Mucosa of rectum (tissue), 2 donors: ENCODE data around the gene CEACAM21.

Source experiments
- H3K27ac ChIP-seq, 2 donors: one replicate each; pipeline ENCODE4 v1.7.0; 2013; ENCODE audit warnings: inconsistent platforms in 2 of 2, low read depth in 2 of 2, low read length in 2 of 2
- H3K27me3 ChIP-seq, 2 donors: one replicate each; pipeline ENCODE4 v1.7.0; 2013; ENCODE audit warnings: low read length in 2 of 2; ENCODE audit not compliant: control insufficient read depth in 2 of 2, insufficient read depth in 2 of 2
- H3K36me3 ChIP-seq, 2 donors: one replicate each; pipeline ENCODE4 v1.7.0; 2013; ENCODE audit warnings: low read length in 2 of 2; ENCODE audit not compliant: control insufficient read depth in 2 of 2, insufficient read depth in 2 of 2
- H3K4me1 ChIP-seq, 2 donors: one replicate each; pipeline ENCODE4 v1.7.0; 2013; ENCODE audit warnings: low read length in 2 of 2, mild to moderate bottlenecking in 1 of 2; ENCODE audit not compliant: control insufficient read depth in 2 of 2, insufficient read depth in 2 of 2
- H3K4me3 ChIP-seq, 2 donors: one replicate each; pipeline ENCODE4 v1.7.0; 2013; ENCODE audit warnings: low read length in 2 of 2
- H3K9ac ChIP-seq, 2 donors: one replicate each; pipeline ENCODE4 v1.7.0; 2013; ENCODE audit warnings: low read length in 2 of 2, low read depth in 1 of 2, mild to moderate bottlenecking in 1 of 2
- H3K9me3 ChIP-seq, 2 donors: one replicate each; pipeline ENCODE4 v1.7.0; 2013; ENCODE audit warnings: low read length in 2 of 2; ENCODE audit not compliant: control insufficient read depth in 2 of 2
- donor health status: healthy.
- donor health status: Normal muscosa, but diverticular disease.

CEACAM21 gene

GRCh38 chr19:41595258-41595889 is 19.4 kb downstream of the CEACAM21 start:
- no peak overlapping the region for H3K4me3 ChIP-seq

GRCh38 chr19:41595890-41596280 is 19.9 kb downstream of the CEACAM21 start:
- H3K9ac ChIP-seq = no peak overlapping the region
- no peak overlapping the region for H3K27ac ChIP-seq
- peaks cover 6 to 9% of the 10 kb centered on the region in 2 donors for H3K27me3 ChIP-seq
- no peak overlapping the region for H3K4me3 ChIP-seq
- H3K36me3 ChIP-seq = no peaks in the 10 kb centered on the region
- peaks cover 0 to 2% of the 10 kb centered on the region in 2 donors for H3K4me1 ChIP-seq
- no peaks in the 10 kb centered on the region for H3K9me3 ChIP-seq

More at GRCh38 chr19:41595258-41595889, 19.4 kb downstream of the CEACAM21 start:
- peaks cover 3 to 9% of the 10 kb centered on the region in 2 donors for H3K27me3 ChIP-seq
- H3K9ac ChIP-seq = no peak overlapping the region
- no peak overlapping the region for H3K27ac ChIP-seq
- no peaks in the 10 kb centered on the region for H3K9me3 ChIP-seq
- peaks cover 0 to 2% of the 10 kb centered on the region in 2 donors for H3K4me1 ChIP-seq
- H3K36me3 ChIP-seq = no peaks in the 10 kb centered on the region

DNA sequence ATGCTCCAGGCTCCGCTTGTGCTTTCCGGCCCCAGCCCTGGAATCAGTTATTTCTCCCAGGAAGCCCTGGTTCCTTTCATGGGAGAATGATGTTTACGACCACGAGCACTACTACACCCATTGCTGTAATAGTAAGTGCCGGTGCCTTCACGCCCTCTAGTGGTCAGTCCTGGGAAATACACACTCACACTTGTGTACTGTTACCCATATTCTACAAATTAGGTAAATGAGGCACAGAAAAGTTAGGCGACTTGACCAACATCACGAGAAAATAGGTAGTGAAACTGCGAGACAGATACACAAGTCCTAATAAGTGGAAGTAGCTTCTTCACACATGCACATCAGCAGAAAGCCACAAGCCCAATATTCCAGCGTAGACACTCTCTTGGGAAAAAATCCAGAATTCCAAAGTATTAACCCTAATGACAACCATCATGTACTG is 21.7 kb downstream of the CEACAM21 start:
- Histone ChIP-seq H3K36me3 (no peaks in the 10 kb centered on the region), H3K4me3 (no peak overlapping the region), H3K27me3 (peaks cover 9% of the 10 kb centered on the region in 2 donors)

DNA sequence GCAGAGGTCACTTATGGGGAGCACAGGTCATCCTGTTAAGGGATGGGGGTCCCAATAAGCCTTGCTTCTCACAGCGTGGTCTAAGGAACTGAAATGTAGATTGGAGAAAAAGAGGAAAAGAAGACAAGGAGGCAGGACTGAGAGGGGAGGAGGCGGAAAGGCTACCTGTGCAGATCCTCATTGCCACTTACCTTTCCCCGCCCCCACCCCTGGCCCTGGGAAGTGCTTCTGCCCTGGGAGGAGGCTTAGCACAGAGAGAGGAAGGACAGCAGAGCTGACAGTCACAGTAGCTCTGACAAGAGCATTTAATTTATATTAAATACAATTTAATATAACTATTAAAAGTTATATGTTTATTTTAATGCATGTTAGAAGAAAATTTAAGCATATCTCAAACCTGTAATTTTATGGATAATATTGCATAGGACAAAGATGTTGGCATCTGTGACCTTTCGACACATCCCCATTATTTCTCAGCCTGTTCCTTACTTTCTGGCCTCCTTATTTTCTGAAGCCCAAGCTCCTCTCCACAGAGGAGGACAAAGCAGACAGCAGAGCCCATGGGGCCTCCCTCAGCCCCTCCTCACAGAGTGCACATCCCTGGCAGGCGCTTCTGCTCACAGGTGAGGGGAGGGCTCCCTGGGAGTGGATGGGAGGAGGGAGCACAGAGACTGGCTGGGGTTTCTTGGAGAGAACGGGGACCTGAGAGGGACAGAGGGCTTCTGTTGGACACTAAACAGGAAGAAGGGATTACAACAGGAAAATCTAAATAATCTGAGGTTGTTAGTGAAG is 23.4 kb downstream of the CEACAM21 start:
- Histone ChIP-seq H3K27me3 (peaks cover 9% of the 10 kb centered on the region in 2 donors), H3K9ac (no peak overlapping the region), H3K27ac (no peak overlapping the region), H3K4me1 (peaks cover 0 to 2% of the 10 kb centered on the region in 2 donors), H3K36me3 (no peaks in the 10 kb centered on the region), H3K9me3 (no peaks in the 10 kb centered on the region), H3K4me3 (no peak overlapping the region)

More for the DNA sequence above, 21.7 kb downstream of the CEACAM21 start:
- H3K9ac ChIP-seq = no peak overlapping the region
- no peaks in the 10 kb centered on the region for H3K9me3 ChIP-seq
- H3K27ac ChIP-seq = no peak overlapping the region
- peaks cover 0 to 2% of the 10 kb centered on the region in 2 donors for H3K4me1 ChIP-seq

GRCh38 chr19:41601771-41602170 is 25.8 kb downstream of the CEACAM21 start:
- H3K4me3 ChIP-seq = no peak overlapping the region
- no peaks in the 10 kb centered on the region for H3K9me3 ChIP-seq
- H3K36me3 ChIP-seq = no peaks in the 10 kb centered on the region
- H3K4me1 ChIP-seq = no peaks in the 10 kb centered on the region
- no peak overlapping the region for H3K9ac ChIP-seq
- no peak overlapping the region for H3K27ac ChIP-seq
- H3K27me3 ChIP-seq = peaks cover 3 to 16% of the 10 kb centered on the region in 2 donors

DNA sequence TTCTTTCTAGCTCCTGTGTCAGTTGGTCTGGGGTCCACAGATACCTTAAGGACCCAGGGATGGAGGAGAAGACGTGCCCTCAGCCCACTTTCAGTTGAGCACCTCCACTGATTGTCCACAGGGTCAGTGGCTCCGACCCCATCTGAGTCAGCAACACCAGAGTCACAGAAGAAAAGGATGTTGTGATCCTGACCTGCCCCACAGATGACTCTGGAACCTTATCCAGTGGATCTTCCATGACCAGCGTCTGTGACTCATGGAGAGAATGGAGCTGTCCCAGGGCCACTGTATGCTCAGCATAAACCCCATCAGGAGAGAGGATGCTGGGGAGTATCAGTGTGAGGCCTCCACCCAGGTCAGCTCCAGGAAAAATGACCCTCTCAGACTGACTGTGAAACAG is 28.9 kb downstream of the CEACAM21 start:
- no peaks in the 10 kb centered on the region for H3K9me3 ChIP-seq
- H3K4me1 ChIP-seq = no peaks in the 10 kb centered on the region
- no peak overlapping the region for H3K4me3 ChIP-seq
- H3K27ac ChIP-seq = no peak overlapping the region
- no peak overlapping the region for H3K9ac ChIP-seq
- H3K27me3 ChIP-seq = peaks cover 0 to 13% of the 10 kb centered on the region in 2 donors
- no peaks in the 10 kb centered on the region for H3K36me3 ChIP-seq

DNA sequence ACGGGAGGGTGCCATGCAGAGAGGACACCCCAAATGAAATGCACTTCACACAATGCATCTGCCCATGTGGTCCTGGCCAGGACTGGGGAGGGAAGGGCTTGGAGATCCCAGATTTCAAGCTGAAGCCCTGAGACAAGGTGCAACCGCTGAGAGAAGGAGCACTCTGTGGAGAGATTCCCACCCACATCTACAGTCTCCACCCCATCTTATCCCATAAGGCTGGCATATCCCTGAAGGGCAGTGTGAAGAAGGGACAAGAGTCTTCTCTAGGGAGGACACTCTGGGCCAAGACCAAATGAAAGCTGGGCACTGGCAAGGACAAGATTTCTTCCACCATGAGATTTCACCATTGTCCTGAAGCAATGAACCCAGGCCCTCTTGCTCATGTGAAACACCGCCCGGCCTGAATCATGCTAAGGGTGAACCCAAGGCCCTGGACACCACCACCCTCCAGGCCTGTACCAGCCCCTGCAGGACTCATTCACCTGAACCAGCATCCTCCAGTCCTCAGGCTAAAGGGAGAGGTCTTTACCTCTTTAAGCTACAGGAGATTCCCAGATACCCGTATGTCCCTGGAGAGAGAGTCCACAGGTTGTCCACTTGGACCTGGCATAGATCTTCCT is 30.4 kb downstream of the CEACAM21 start:
- Histone ChIP-seq H3K4me1 (no peaks in the 10 kb centered on the region), H3K9ac (no peak overlapping the region), H3K36me3 (no peaks in the 10 kb centered on the region), H3K4me3 (no peak overlapping the region), H3K9me3 (no peaks in the 10 kb centered on the region), H3K27ac (no peak overlapping the region), H3K27me3 (peaks cover 0 to 7% of the 10 kb centered on the region in 2 donors)

DNA sequence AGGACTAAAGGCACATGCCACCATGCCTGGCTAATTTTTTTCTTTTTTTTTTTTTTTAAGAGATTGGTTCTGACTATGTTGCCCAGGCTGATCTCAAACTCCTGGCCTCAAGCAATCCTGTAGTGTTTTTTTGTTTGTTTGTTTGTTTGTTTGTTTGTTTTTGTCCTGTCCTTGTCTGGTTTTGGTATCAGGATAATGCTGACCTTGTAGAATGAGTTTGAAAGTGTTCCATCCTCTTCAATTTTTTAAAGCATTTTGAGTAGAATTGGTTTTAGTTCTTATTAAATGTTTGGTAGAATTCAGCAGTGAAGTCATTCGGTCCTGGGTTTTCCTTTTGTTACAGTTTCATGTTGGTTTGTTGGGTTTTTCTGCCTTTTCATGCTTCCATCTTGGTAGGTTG is 31.7 kb downstream of the CEACAM21 start:
- Histone ChIP-seq H3K9me3 (no peaks in the 10 kb centered on the region), H3K4me3 (no peak overlapping the region), H3K4me1 (no peaks in the 10 kb centered on the region), H3K36me3 (no peaks in the 10 kb centered on the region), H3K27me3 (peaks cover 0 to 7% of the 10 kb centered on the region in 2 donors), H3K9ac (no peak overlapping the region), H3K27ac (no peak overlapping the region)

GRCh38 chr19:41610789-41611188 is 34.8 kb downstream of the CEACAM21 start:
- Histone ChIP-seq H3K27ac (no peak overlapping the region), H3K9ac (no peak overlapping the region), H3K36me3 (no peaks in the 10 kb centered on the region), H3K4me1 (no peaks in the 10 kb centered on the region), H3K4me3 (no peak overlapping the region), H3K9me3 (no peaks in the 10 kb centered on the region), H3K27me3 (peaks cover 0 to 5% of the 10 kb centered on the region in 2 donors)

- Histone ChIP-seq H3K9ac (no peak overlapping the region), H3K9me3 (no peaks in the 10 kb centered on the region), H3K4me3 (no peak overlapping the region), H3K27ac (no peak overlapping the region), H3K4me1 (no peaks in the 10 kb centered on the region), H3K27me3 (no peaks in the 10 kb centered on the region), H3K36me3 (no peaks in the 10 kb centered on the region)
Observed at GRCh38 chr19:41612483-41612882, 36.5 kb downstream of the CEACAM21 start.
